ENCODE results near the gene ZNF462.

- TF ChIP-seq, protein P1, sequence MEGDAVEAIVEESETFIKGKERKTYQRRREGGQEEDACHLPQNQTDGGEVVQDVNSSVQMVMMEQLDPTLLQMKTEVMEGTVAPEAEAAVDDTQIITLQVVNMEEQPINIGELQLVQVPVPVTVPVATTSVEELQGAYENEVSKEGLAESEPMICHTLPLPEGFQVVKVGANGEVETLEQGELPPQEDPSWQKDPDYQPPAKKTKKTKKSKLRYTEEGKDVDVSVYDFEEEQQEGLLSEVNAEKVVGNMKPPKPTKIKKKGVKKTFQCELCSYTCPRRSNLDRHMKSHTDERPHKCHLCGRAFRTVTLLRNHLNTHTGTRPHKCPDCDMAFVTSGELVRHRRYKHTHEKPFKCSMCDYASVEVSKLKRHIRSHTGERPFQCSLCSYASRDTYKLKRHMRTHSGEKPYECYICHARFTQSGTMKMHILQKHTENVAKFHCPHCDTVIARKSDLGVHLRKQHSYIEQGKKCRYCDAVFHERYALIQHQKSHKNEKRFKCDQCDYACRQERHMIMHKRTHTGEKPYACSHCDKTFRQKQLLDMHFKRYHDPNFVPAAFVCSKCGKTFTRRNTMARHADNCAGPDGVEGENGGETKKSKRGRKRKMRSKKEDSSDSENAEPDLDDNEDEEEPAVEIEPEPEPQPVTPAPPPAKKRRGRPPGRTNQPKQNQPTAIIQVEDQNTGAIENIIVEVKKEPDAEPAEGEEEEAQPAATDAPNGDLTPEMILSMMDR (IDR thresholded peaks at IDR 0.05) = no peak
- no peak for TF ChIP-seq POLR2A (IDR thresholded peaks at IDR 0.05)
Observed at GRCh38 chr9:106874652-106875051, 11.7 kb downstream of the ZNF462 start.
